MV-4-11 (cell line): ENCODE measurements around the gene RGPD3.
"Not testable (repeated sequence)": the region's sequence is repeated elsewhere in the genome, so short reads cannot be mapped to it uniquely, and the experiment has no call there.

Source experiments
- DNase-seq: peaks from one replicate; lab custom pipeline; 2025; lab: John Stamatoyannopoulos, UW

RGPD3 gene

DNA sequence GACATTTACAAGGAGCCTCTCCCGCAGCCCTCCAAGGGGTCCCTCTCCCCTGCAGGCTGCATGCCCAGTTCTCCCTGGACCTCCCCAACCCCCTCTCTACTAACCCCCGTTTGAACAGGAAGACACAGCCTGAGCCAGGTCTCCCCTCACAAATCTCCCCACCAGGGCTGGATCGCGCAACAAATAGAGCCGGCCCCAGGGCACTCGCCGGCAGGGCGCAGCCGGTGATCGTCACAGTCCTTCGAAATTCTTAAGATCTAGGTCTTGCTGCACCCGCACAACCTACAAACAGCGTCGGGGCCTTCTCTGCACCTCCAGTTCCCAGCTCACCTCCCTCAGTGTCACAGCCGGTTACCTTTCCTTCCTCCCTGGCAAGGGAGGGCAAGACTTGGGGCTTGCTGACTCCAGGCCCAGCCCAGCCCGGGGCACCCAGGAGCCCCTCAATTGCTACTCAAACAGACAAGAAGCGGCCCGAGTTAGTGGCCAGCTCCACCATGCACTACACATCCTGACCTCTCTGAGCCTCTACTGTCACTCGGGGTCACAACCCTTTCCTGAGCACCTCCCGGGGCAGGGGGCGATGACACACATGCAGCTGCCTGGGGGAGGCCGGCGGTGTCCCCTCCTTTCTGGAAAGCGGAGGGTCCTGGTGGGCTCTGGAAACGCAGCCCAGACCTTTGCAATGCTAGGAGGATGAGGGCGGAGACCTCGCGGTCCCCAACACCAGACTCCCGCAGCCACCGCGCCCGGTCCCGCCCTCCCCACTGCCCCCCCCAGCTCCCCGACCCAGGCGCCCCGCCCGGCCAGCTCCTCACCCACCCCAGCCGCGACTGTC, 18.6 kb upstream of the RGPD3 start, which contains the start of gene CD8B2:
Gene CD8B2, plus strand, starts transcription at position 814 of the 835 bp plus-strand sequence. CDS start 63 bp downstream, outside the sequence.
- not testable (repeated sequence) for DNase-seq

DNA sequence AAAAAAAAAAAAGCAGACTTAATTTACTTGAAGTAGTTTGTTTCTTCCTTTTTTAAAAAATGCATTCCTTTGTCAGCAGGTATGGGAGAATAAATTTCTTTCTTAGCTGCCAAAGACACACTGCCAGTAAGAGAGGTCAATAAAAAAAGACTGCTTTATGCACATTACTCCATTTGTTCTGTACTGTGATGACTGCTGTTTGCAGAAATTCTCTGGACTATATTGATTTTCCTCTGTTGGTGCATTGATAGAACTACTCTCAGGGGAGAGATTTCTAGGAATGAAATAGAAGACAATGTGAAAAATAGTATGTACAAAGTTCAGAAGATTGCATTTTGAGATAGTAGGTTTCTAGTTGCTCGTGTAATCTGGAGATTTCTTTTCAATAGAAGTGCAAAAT, 11.3 kb upstream of the RGPD3 start:
- DNase-seq: not testable (repeated sequence)

DNA sequence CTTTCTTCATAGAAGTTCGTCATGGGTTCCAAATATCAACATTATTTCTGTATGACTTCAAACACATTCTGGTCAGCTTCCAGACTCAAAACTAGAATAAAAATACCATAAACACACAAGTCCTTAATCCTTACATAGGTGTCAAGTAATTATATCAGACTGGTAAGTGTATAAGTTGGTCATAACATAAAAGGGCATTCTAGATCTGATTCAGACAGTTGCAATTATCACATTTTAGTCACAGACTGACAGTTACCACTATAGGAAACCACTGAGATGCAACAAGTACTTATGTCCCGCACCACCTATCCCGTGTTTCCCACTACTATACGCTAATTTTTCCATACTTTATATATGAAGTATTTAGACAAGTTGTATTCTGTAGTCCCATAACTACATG, 9.4 kb upstream of the RGPD3 start:
- DNase-seq: not testable (repeated sequence)

DNA sequence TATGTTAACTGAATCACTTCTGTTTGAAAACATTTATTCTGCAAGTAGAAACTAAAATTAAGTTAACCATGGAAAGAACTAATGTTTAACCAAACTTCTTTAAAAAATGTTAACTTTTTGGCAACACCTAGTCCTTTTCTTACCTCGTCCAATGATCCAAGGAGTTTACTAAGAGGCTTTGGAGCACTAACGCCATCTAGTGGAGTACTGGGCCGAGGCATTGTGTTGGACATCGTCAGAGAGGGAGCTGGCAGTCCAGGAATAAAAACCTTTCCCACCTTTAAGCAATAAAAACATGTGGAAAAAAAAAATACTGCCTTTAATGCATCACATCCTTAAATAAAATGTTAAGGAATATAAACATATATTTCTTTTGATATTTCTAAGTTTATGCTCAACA, 2.4 kb upstream of the RGPD3 start:
- not testable (repeated sequence) for DNase-seq

DNA sequence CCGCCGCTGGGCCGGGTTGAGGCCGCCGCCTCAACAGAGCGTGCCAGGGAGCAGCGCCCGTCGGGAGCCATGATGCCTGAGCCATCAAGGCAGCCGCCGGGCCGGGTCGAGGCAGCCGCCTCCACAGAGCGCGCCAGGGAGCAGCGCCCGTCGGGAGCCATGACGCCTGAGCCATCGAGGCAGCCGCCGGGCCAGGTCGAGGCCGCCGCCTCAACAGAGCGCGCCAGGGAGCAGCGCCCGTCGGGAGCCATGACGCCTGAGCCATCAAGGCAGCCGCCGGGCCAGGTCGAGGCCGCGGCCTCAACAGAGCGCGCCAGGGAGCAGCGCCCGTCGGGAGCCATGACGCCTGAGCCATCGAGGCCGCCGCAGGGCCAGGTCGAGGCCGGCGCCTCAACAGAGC, 697 bp downstream of the RGPD3 start:
- not testable (repeated sequence) for DNase-seq

DNA sequence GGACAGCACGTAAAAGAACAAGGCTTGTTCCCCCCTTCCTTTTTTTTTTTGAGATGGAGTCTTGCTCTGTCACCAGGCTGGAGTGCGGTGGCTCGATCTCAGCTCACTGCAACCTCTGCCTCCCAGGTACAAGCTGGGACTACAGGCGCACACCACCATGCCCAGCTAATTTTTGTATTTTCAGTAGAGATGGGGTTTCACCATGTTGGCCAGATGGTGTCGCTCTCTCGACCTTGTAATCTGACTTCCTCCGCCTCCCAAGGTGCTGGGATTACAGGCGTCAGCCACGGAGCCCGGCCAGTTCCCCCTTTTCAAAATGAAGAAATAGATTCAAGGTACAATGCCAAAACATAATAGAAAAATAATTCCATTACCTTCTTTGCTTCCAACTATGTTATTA, 6.3 kb downstream of the RGPD3 start:
- not testable (repeated sequence) for DNase-seq

DNA sequence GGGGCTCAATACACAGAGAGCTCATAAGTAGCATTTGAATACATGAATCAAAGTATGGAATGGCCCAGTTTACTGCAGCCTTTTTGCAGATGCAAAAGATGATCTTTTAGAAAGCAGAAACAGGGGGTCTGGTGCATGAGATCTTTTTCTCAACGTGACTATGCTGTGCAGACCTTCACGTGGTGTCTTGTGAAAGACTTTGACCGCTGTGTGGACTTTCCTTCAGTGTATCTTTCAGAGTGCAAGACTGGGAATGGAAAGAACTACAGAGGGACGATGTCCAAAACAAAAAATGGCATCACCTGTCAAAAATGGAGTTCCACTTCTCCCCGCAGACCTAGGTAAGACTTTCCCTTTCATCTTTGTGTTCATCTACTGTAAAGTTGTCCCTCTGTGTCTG, 77.5 kb downstream of the RGPD3 start:
- DNase-seq: not testable (repeated sequence)

DNA sequence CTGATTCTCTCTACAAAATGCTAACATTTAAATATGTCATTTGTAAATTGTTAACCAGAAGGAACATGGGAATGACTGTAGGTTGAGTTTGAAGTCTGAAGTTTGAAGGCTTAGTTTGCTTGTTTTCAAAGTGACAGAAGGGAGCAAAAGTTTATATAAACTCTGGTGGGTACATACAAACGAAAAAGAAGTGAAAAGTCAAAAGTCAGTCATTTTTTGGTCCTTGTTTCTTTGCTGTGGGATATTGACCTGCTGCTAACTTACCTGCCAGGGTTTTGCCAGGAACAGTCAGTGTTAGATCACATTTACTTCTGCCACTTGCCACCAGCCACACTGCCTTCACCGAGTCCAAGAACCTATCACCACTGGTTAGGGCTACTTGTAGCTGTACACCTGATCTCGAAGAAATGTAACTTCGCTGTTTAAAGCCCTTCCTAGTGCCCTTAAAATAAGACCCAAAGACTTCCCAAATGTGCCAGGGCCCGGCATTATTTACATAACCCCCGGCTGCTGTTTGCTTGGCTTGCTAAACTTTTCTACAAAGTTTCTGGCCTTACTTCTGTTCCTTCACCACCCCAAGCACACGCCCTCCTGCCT, 79.3 kb downstream of the RGPD3 start:
- DNase-seq: not testable (repeated sequence)

DNA sequence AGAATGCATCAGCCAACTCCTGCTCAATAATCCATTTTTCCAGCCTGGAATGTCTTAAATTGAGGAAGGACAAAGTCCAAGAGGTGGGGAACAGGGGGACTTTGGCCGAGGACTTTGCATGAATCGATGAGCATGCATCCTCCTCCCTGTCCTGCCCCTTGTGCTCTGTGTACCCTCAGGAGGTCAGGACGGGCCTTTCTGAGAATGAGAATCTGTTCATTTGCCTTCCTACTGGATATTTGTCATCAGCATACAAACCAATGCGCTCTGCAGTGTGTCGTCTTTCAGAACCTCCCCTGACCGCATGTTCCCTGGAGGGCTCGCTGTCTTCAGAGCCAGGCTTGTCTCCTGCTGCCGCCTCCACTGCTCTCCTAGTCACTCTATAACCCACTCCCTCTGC, 83.7 kb downstream of the RGPD3 start:
- DNase-seq: not testable (repeated sequence)

DNA sequence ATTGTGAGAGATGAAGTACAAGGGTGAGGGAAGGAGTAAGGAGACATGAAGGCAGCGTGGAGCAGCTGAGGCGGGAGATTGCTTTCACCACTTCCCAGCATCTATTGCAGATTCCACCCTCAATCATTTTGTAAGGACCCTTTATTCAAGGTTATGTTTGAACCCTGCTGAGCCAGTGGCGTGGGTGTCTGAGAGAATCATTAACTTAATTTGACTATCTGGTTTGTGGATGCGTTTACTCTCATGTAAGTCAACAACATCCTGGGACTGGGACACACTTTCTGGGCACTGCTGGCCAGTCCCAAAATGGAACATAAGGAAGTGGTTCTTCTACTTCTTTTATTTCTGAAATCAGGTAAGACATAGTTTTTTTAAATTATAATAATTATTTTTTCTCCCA, 86.3 kb downstream of the RGPD3 start:
- not testable (repeated sequence) for DNase-seq

DNA sequence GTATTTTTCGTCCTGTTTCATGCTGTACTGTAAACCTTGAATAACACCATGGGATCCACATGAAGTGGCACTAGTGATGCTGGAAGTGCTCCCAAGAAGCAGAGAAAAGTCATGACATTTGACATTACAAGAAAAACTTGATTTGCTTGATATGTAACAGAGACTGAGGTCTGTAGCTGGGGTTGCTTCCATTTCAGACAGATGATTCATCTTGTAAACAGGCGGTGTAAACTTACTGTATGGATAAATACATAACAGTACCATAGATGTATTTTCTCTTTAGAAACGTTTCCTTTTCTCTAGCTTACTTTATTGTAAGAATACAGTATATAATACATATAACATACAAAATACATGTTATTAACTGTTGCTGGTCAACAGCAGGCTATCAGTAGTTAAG, 88.6 kb downstream of the RGPD3 start:
- DNase-seq: not testable (repeated sequence)

DNA sequence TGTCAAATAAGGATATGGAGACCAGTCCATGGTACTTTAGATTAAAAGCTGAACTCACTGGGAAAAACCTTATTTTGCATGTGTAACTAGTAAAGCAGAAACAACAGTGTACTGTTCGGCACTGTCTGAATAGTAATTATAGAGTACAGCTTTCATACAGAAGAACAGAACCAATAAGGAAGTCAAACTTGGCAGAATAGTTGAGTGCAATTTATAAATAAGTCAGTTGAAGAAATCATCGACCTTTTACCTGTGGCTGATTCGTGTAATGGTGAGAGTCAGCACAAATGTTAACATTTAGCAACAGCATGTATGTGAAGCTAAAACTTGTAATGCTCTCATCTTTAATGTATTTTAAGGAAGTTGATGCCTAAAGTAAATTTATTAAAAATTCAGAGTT, 99.0 kb downstream of the RGPD3 start:
- DNase-seq: not testable (repeated sequence)

DNA sequence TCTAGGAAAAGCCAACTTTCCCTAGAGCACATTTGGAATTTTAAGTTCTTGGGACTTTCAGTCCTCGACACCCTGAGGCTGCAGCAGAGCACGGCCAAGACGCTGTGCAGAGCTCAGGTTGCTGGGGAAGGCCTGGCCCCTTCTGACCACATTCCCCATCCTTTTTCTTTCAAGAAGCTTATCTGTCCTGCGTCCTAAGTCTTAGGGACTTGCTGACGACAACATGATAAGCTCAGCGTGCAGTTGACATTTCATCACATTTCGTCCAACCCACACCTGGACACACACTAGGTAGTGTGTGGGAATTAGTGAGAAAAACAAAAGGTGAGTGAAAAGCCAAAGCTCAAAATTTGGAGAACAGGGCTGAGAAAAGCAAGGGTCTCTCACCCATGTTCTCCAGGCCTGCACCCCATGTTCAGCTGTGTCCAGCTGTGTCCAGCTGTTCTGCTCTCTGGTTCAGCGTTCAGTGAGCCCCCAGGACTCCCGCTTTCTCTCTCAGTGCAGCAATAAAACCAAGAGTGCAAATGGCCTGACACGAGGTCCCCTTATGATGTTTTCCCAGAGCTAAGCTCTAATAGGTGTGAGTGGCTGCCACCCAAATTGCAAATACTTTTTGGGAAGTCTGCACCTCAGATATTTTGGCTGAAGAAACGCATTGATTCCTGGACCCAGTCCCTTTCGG, 101.9 kb downstream of the RGPD3 start:
- no peak for DNase-seq

DNA sequence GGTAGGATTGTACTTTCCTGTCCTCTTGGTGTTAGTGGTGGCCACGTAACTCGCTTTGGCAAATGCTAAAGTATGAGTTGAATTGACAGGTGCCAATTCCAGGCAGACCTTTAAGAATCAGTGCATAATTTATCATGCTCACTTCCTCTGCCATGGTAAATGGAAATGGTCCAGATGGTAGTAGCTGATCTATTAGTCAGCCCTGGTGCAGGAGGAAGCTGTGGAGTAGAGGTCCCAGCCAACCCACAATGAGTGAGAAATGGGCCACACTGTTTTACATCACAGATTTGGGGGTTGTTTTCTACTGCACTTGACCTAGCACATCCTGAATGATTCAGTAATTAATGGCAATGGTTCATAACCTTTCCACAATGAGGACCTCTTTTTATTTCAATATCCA, 104.4 kb downstream of the RGPD3 start:
- DNase-seq: peak; percentile 13

DNA sequence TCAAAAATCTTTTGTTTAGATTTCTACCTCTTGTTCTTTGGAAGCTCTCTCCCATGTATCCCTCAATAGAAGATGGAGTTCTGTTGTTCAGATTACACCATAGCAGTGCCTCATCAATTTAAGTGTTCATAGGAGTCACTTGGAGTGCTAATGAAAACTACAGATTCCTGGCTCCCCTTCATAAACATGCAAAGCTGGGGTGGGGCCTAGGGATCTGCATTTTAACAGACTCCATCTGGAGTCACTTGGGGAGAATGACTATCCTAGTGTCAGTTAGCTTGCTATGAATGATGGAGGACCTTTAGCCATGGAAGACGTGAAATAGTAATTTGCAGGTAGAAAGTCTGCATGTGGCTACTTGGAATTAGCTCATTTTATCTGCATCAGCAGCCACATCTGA, 105.4 kb downstream of the RGPD3 start:
- DNase-seq: no peak

DNA sequence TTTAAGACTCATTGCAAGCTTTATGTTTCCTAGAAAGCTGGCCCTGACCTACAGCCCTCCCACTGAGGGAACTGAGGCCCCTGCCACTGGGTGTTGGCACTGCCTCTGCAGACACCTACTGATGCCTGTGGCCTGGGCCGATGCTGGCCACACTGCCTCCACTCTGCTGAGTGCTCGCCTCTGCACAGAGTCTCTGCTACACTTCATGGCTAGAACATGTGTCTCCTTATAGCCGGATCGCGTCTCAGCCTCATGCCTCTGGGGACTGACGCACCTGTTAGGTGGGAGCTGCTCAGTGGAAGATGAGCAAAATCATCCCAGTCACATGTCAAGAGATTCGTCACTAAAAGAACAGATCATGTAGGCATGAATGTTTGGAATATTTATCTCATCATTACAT, 108.7 kb downstream of the RGPD3 start:
- DNase-seq: no peak

DNA sequence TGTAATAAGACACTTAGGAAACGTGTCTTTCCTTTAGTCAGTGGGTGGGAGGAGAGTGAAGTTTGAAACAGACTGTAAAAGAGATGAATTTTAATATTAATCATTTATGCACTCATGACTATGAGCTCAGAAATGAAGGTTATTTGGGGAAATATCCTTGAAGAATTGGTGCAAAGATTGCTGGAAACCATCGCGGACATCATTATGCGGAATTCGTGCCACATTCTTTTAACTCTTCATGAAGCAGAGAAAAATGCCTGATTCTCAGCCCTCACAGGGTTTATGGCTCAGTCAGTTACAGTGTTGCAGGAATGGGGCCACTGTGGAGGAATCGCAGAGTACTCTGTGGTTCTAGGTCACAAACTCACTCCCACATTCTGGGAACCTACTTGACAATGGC, 109.7 kb downstream of the RGPD3 start:
- no peak for DNase-seq

DNA sequence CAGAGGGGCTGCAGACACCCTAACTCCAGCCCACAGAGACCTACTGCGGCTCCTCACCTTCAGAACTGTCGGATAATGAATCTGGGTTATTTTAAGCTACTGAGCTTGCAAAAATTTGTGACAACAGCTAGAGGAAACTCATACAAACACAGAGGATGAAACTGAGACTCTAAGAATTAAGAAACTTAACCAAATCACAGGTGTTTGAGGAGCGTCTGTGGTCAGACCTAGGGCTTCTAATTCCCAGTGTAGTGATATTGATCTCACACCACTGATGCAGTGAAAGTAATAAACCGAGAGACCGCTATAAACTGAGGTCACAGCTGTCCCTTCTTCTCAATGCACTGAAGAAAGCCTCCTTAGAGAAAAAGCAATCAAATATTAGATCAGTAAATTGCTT, 110.1 kb downstream of the RGPD3 start:
- DNase-seq: no peak

DNA sequence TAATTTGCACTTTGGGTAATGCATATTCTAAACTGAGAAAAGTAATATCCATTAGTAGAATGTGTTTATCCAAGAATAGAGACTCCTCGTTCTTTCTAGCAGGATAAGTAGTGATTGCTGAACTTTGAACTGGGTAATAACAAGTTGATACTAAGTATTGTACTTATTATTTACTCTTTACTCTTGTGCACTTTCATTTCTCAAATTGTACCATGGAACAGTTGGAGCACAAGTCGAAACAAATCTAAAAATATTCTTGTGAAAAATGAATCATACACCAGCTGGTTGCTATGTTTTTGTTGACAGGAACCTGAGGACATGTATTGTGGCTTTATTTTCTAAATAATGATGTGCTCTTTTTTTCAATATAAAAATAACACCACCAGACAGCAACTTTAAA, 111.9 kb downstream of the RGPD3 start:
- peak; percentile 22 for DNase-seq

DNA sequence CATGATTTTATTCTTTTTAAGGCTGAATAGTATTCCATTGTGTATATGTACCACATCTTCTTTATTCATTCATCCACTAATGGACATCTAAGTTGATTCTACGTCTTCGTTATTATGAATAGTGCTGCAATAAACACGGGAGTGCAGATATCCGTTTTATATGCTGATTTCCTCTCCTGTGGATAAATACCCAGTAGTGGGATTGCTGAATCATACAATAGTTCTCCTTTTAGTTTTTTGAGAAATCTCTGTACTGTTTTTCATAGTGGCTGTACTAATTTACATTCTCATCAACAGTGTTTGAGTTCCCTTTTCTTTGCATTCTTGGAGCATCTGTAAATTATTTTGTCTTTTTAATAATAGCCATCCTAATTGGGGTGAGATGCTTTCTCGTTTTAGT, 114.5 kb downstream of the RGPD3 start:
- no peak for DNase-seq

DNA sequence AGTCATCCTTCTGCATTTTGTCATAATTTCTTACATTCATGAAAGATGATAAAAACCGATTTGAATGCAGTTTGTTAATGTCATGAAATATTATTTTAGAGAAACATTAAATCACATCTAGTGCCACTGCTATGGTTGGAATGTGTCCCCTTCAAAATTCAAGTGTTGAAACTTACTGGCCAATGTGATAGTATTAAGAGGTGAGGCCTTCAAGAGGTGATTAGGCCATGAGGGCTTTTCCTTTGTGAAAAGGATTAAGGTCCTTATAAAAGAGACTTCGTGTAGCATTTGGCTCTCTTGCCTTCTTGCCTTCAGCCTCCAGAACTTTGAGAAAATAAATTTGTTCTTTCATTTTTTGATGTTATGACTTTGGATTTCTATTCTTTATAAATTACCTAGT, 117.2 kb downstream of the RGPD3 start:
- no peak for DNase-seq

DNA sequence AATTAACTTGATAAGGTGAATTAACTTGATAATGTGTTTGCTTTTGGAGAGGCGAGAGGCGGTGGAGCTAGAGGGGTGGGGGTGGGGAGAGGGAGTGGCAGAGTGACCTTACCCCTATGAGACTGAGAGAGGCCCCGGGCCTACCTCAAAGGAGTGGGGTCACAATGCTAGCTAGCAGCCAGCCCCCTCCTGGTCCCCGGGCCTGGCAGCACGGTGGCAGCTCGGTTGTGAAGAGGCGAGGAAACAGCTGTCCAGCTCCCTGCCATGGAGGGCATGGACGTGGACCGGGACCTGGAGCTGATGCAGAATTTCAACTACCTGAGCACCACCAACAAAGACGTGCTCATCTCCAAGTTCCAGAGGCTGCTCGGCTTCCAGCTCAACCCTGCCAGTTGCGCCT, 123.9 kb downstream of the RGPD3 start:
- no peak for DNase-seq

DNA sequence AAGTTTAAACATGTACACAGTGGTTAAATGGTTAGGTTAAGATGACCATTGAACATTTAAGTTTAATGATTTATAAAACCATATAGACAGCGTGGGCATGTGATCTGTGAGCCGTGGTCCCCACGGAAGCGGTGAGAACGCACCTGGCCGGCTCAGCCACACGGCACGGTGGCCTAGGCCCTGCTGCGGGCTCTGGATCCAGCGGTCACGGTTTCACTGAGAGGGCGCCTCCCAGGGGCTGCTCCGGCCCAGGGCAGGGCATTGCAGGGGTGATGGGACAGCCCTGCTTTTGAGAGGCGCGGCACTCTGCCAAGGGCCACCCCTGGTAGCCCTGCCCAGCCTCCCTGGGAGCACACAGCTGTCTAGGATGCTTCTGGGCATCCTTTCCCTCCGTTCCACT, 124.9 kb downstream of the RGPD3 start:
- no peak for DNase-seq
